ENCODE measurements around the gene LYPLAL1. TPM values are rescaled to one million over a fixed set of nuclear protein-coding genes. Genes with fewer than 3 reads are reported as not detected.

LYPLAL1 gene
- polyA plus RNA-seq, 1 of the 3 experiments (the other 2 are of a cell fraction): 11.2 TPM

- no peak overlapping the region for H3K4me2 ChIP-seq
- H3K9ac ChIP-seq: no peak overlapping the region
- H3K27ac ChIP-seq (ENCODE audit: low read depth in 2 of 2, low read length in 1 of 2): no peak overlapping the region
- H3K79me2 ChIP-seq (ENCODE audit: insufficient read depth): no peaks in the 10 kb centered on the region
- H3K4me3 ChIP-seq (ENCODE audit: low read depth in 2 of 2, low read length in 1 of 2): no peak overlapping the region
- ChIA-PET CTCF (no interaction called here), POLR2A (no interaction called here)
- H3K9me3 ChIP-seq: no peaks in the 10 kb centered on the region
- no peaks in the 10 kb centered on the region for H4K20me1 ChIP-seq (ENCODE audit: insufficient read depth)
- no peaks in the 10 kb centered on the region for H3K27me3 ChIP-seq (ENCODE audit: insufficient read depth)
- H3K4me1 ChIP-seq (ENCODE audit: control insufficient read depth in 1 of 2, insufficient read depth in 2 of 2, low read depth in 1 of 2, low read length in 1 of 2): peaks cover 0 to 8% of the 10 kb centered on the region in 2 experiments; a peak in 2 of 4 replicates
- H3K36me3 ChIP-seq (replicated peaks in 1 of 2; ENCODE audit: control insufficient read depth in 1 of 2, insufficient read depth in 2 of 2, low read length in 1 of 2): no peaks in the 10 kb centered on the region
- no peak for DNase-seq
- no peak for TF ChIP-seq RCOR1 (IDR thresholded peaks at IDR 0.05; ENCODE audit: low read length)
- TF ChIP-seq SIN3A (IDR thresholded peaks at IDR 0.05; ENCODE audit: borderline replicate concordance, low read depth, low read length): no peak
- TF ChIP-seq SMC3 (IDR thresholded peaks at IDR 0.05; ENCODE audit: low read depth, low read length): no peak
- TF ChIP-seq MXI1 (IDR thresholded peaks at IDR 0.05; ENCODE audit: low read depth, low read length): no peak
- no peak for TF ChIP-seq FOXJ3 (CRISPR knock-in tag; IDR thresholded peaks at IDR 0.05)
- no peak for TF ChIP-seq RXRA (IDR thresholded peaks at IDR 0.05; ENCODE audit: borderline replicate concordance, low read depth)
- TF ChIP-seq PBX3 (IDR thresholded peaks at IDR 0.05): no peak
- TF ChIP-seq EP300 (IDR thresholded peaks at IDR 0.05; ENCODE audit: borderline replicate concordance in 1 of 2, low read depth in 1 of 2, low read length in 1 of 2): no peak
- TF ChIP-seq USF2 (IDR thresholded peaks at IDR 0.05; ENCODE audit: borderline replicate concordance, low read depth, low read length): no peak
- TF ChIP-seq MEF2A (IDR thresholded peaks at IDR 0.05; ENCODE audit: borderline replicate concordance, low read depth): no peak
- TF ChIP-seq GATA2 (CRISPR knock-in tag; IDR thresholded peaks at IDR 0.05): no peak
- no peak for TF ChIP-seq EZH2phosphoT487 (IDR thresholded peaks at IDR 0.05; ENCODE audit: borderline replicate concordance, low read depth)
- no peak for TF ChIP-seq NFIC (IDR thresholded peaks at IDR 0.05; ENCODE audit: borderline replicate concordance)
- no peak for TF ChIP-seq RAD21 (IDR thresholded peaks at IDR 0.05; ENCODE audit: low read length)
- no peak for TF ChIP-seq JUND (IDR thresholded peaks at IDR 0.05)
- no peak for TF ChIP-seq ZBTB33 (IDR thresholded peaks at IDR 0.05; ENCODE audit: borderline replicate concordance, low read depth)
- H2AFZ ChIP-seq (ENCODE audit: low read depth): no peak overlapping the region
- WGBS (ENCODE audit: low lambda C conversion rate): 75% methylated on average over 5 of the region's 5 CpGs
- H3K9me2 ChIP-seq: no peaks in the 10 kb centered on the region
- H3F3A ChIP-seq (replicated peaks; ENCODE audit: insufficient read depth): no peaks in the 10 kb centered on the region
These were observed 63.4 kb downstream of the LYPLAL1 start for GRCh38 chr1:219236933-219237610.
